HG03095 (cell line): ENCODE measurements around the gene VTN.
A peak's percentile ranks its signal among the peaks of the same experiment; 100 is the strongest.

Experiments
- ATAC-seq: cut with Tn5 transposase; IDR thresholded peaks from one replicate; pipeline ENCODE4 v1.9.1; 2021; ENCODE audit warnings: moderate library complexity; ENCODE audit not compliant: unreplicated experiment

The VTN gene

GRCh38 chr17:28370035-28370743 is at the start of gene VTN:
Gene VTN, minus strand, starts transcription at chr17:28370307. Its CDS starts 104 bp downstream, at chr17:28370203.
- ATAC-seq: no peak

GRCh38 chr17:28416703-28417311 is 46.7 kb upstream of the VTN start:
- no peak for ATAC-seq

GRCh38 chr17:28415886-28416285 is 45.8 kb upstream of the VTN start:
- ATAC-seq: no peak

GRCh38 chr17:28413804-28414203 is 43.7 kb upstream of the VTN start:
- ATAC-seq: no peak

- ATAC-seq: no peak
These were observed 42.0 kb upstream of the VTN start for GRCh38 chr17:28412099-28412498.

GRCh38 chr17:28407974-28408306 is 37.8 kb upstream of the VTN start:
- ATAC-seq: no peak

- ATAC-seq: no peak
These were observed 37.2 kb upstream of the VTN start for GRCh38 chr17:28407130-28407973.

- no peak for ATAC-seq
These were observed 36.3 kb upstream of the VTN start for GRCh38 chr17:28406473-28406814.

GRCh38 chr17:28405632-28406472 is 35.7 kb upstream of the VTN start, which contains the start of gene SLC46A1:
Gene SLC46A1, minus strand, starts transcription at chr17:28406212. Its CDS starts 98 bp downstream, at chr17:28406114.
- peak; percentile 68 for ATAC-seq

- ATAC-seq: no peak
These were observed 34.9 kb upstream of the VTN start for GRCh38 chr17:28404812-28405570.

- no peak for ATAC-seq
These were observed 34.3 kb upstream of the VTN start for GRCh38 chr17:28404461-28404811.

- ATAC-seq: no peak
These were observed 33.9 kb upstream of the VTN start for GRCh38 chr17:28404007-28404406.

- ATAC-seq: no peak
These were observed 32.7 kb upstream of the VTN start for GRCh38 chr17:28402844-28403243.

- ATAC-seq: no peak
These were observed 32.1 kb upstream of the VTN start for GRCh38 chr17:28402224-28402630.

- ATAC-seq: no peak
These were observed 29.7 kb upstream of the VTN start for GRCh38 chr17:28399808-28400207.

- no peak for ATAC-seq
These were observed 28.3 kb upstream of the VTN start for GRCh38 chr17:28398280-28398981.

GRCh38 chr17:28397687-28398279 is 27.7 kb upstream of the VTN start:
- no peak for ATAC-seq

GRCh38 chr17:28397275-28397674 is 27.2 kb upstream of the VTN start:
- no peak for ATAC-seq

GRCh38 chr17:28396635-28397239 is 26.6 kb upstream of the VTN start:
- ATAC-seq: no peak
